SHP77 treated with DMSO at 0.1 percent for 48 hours (cell line): ENCODE measurements around the gene MBOAT2.
"Not testable (repeated sequence)": the region's sequence is repeated elsewhere in the genome, so short reads cannot be mapped to it uniquely, and the experiment has no call there.

Experiments
- DNase-seq: peaks from one replicate; lab custom pipeline; 2025; lab: John Stamatoyannopoulos, UW

MBOAT2 gene

DNA sequence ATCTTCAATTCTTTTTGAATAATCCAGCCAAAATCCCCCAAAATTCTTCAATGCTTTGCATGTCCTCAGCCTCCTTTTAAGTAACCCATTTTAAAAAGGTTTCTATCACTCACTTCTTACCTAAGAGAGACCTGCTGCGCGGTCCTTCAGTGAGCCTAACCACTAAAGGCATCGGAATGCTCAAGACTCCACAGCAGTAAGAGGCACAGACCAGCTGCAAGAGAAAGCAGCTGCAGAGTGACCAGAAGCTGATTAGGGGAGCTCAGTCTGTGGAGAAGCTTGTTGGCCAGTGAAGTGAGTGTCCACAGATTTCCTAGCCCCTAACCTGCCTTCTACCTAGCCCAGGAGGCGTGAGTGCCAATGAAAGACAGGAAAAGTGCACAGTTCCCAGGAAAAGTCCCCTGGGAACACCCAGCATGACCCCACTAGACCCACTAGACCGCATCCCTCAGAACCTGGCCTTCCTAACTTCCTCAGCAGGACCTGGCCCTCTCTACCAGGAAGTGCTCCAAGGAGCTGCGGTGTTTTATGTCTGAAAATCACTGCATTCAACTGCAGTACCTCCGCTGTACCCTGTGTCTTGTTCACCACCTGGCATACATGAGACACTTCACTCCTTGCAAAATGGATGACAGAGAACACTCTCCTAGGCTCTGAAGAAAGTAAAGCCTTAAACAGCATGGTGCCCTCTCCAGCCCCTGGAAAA, 10.1 kb downstream of the MBOAT2 start:
- no peak for DNase-seq

DNA sequence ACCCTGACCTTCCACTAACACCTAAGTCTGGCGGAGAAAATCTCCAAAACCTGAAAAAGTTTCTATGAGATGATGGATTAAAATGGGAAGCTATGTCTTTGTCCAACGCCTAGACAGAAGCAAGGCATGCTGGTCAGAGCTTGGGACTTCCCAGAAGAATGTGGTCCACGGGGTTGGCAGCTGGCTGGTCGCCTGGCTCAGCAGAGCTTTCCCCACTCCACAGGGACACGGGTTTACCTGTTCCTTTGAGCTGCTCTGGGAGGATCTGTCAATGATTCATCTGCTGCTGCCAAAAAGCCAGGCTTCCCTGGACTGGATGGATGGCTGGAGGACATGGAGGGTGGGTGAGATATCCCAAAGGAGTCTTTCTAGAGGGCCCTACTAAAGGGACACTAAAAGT, 10.8 kb downstream of the MBOAT2 start:
- no peak for DNase-seq

DNA sequence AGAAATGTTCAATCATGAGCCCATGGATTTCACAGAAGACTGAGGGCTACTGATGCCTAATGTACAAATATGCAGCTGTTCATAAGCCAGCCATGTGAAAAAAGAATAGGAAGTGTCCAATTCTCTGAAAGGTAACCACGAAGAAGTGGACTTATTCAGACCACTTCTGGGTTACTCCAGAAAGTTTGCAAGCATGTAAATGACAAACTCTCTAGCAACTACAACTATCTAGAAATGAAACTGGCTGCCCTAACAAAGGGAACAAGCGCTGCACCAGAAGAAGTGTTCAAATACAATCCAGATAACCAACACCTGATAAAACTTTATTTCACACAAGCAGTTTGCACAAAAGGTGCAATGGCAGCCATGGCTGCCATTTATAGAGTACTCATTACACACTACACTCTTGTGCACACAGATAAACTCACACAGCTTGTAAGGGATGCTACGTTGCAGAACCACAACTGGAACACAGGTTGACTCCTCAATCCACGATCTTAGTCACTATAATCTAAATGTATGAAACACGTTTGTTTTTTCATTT, 13.9 kb downstream of the MBOAT2 start:
- no peak for DNase-seq

DNA sequence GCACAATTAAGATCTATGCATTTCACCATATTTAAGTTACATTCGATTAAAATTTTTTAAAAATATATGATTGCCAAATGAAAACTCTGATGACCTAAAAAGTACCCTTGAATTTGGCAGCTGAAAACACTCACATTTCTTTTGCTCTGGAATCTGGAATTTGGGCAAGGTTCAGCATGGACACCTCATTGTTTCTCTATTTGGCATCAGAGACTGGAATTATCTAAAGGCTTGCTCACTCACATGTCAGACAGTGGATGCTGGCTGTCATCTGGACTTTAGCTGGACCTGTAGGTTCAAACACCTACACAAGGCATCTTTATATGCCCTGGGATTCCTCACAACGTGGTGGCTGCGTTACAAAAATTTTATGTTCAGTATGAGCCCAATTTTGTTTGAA, 16.1 kb downstream of the MBOAT2 start:
- DNase-seq = no peak

DNA sequence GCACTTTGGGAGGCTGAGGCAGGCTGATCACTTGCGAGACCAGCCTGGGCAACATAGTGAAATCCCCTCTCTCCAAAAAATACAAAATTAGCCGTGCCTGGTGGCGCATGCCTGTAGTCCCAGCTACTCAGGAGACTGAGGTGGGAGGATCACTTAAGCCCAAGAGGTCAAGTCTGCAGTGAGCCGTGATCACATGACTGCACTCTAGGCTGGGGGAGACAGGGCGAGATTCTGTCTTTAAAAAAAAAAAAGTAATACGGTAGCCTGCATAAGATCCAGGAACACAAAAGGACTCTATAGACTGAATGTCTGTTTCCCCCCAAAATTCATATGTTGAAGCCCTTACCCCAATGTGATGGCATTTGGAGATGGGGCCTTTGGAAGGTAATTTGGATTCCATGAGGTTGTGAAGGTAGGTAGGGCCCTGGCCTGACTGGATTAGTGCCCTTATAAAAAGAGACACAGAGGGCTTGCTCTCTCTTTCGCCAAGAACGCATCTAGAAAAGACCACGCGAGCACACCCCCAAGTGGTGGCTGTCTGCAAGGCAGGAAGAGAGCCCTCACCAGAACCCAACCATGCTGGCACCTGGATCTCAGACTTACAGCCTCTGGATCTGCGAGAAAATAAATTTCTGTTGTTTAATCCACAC, 17.0 kb downstream of the MBOAT2 start:
- no peak for DNase-seq

DNA sequence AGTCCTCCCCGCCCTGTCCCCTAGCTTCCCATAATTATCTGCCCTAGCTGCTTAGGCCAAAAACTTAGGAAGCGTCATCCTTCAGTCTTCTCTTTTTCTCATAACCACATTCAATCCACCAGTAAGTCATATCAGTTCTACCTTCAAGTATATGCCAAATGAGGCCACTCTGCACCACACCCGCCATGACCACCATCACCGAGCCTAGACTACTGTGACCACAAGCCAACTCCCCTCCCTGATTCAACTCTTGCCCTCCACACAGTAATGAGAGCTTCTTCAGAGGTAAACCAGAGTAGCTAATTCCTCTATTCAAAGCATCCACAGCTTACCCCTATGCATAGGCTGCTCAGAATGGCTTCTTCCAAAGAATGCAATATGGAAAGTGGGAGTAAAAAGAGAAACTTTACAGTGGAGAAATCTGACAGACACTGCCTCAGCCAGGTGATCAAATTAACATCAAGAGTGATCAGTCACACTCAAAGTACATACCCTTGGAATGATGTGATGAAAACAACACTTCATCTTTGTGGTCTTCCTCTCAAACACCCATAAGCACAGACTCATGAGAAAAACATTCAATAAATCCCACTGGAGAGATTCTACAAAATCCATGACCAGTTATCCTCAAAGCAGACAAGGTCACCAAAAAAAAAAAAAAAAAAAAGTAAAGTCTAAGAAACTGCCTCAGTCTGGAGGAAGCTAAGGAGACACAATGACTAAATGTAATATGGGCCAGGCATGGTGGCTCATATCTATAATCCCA, 17.7 kb downstream of the MBOAT2 start:
- DNase-seq = no peak

DNA sequence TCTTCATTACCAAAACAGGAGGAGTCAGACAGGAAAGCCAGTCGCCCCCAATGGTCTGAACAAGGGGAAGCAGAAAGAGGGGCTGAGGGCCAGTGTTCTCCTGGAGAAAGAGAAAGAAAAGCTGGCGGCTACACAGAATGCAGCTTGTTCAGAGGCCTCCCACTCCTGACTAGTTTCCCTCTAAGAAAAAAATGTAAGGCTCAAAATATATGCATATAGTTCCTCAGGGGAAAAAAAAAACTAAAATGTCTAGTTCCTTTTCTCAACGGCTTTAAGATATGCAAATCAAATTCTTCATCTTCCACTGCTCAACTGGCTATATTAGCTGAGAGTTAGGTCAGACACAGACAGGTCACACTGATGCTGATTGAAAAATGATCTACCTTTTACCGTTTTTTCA, 18.6 kb downstream of the MBOAT2 start:
- DNase-seq = no peak

DNA sequence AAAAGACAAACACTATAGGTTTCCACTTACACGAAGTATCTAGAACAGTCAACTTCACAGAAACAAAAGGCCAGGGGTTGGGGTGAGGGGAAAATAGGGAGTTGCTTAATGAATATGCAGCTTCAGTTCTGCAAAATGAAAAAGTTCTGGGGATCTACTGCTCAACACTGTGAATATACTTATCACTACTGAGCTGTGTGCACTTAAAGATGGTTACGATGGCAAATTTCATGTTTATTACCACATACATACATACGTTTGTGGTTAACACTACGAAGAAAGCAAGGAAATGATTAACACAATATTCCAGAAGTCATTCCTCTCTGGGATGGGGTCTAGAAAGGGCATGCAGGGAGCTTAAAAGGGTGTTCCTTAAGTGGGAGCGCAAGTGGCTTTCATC, 19.3 kb downstream of the MBOAT2 start:
- no peak for DNase-seq

DNA sequence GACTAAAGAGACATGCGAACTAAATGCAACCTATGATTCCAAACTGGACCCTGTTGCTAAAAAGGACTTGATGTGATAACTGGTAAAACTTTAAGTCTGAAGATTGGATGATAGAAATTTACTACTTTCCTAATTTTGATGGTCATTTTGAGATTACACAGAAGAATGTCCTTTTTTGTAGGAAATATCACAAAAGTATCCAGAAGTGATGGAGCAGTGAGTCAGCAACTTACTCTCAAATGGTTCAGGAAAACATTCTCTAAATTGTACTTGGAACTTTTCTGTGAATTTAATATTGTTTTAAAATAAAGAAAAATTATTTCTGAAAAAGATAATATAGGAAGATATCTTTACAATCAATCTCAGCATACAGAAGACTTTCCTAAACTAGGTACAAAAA, 19.9 kb downstream of the MBOAT2 start:
- DNase-seq = no peak

DNA sequence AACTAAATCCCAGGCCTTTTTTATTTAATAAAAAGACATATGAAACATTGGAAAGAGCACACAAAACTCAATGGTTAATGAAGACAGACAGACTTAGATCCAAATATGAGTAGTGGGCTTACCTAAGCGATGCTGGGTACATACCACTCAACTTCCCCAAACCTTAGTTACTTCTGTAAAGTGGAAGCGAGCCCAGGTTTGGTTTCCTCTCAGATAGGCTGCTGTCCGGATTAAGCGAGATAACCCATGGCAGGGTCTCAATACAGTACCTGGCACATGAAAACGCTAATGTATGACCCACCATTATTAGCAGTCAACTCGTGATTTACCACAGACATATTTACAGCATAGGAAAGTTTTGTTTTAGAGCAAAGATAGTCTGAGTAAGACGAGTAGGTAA, 21.6 kb downstream of the MBOAT2 start:
- no peak for DNase-seq

DNA sequence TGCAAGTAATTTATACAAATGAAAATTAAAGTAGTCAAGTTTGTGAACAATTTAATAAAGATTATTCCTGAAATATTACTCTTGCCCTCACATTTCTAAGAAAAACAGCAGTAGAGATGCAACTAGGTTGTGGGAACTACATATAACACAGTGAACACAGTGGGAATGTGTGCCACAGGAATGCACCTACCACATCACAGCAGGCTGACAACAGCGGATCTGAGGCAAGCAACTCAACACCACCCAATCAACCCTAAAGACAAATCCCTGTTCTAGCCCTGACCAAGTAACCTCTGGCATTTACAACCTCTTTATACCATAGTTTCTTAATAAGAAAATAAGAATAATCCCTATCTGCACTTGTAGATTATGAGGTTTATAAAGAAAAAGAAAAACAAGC, 23.4 kb downstream of the MBOAT2 start:
- no peak for DNase-seq

DNA sequence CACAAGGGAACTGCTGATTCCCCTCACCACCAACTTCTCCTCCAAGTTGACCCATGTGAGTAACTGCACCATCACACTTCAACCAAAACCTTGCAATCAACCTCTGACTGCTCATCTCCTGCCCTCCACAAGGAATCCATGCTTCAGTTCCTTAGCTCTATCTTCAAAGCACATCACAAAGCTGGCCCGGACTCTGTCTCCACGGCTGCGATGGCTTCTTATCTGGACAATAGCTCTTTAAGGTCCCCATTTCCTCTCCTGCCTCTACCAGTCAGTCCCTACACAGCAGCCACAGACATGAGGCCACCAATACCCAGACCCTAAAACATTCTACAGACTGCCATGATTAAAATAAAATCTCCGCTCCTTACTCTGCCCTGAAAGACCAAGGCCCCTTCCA, 25.7 kb downstream of the MBOAT2 start:
- no peak for DNase-seq

DNA sequence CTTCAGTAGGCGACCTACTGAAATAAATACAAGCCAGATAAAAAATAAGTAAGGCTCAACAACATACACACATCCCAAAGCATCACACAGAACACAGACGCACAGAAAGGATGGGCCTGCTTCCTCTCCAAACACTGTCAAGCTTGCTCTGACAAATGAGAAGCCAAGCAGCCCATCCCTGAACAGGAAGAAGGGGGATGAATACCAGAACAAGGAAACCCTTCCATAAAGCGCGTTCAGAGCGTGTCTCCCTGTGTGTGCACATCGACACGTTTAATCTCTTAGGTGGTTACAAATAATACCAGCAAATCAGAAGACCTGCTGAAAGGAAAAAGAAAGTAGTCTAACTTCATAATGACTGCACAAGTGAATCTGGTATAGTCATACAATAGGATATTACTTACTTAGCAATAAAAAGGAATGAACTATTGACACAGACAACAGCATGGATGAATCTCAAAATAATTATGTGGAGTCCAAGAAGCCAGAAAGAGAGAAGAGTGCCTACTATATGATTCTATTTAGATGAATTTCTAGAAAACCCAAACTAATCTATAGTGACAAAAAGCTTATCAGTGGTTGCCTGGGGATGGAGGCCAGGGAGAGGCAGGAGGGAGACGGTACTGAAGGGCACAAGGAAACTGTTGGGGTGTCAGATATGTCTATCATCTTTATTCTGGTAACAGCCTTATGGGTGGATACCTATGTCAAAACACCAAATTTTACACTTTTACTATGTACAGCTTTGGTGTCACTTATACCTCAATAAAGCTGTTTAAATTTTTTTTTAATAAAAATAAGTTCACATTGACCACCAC, 26.8 kb downstream of the MBOAT2 start:
- no peak for DNase-seq

DNA sequence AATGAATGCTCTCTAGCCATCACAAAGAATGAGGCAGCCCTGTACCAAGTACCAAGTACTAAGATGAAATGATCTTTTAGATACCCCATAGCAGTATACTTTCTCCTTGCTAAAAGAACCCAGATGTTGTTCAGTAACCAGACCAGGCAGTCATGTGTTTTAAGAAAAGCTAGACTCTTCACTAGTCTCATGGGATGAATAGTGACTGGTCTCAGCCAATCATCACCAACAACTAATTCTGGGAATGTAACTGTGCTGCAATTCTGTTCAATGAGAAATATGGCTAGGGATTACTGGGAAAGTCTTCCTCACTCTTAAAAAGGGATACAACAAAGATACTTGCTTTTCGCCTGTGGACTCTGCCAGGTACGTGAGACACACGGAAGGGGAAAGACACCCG, 29.5 kb downstream of the MBOAT2 start:
- DNase-seq = no peak

DNA sequence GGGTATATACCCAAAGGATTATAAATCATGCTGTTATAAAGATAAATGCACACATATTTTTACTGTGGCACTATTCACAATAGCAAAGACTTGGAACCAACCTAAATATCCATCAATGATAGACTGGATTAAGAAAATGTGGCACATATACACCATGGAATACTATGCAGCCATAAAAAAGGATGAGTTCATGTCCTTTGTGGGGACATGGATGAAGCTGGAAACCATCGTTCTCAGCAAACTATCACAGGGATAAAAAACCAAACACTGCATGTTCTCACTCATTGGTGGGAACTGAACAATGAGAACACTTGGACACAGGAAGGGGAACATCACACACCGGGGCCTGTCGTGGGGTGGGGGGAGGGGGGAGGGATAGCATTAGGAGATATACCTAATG, 30.5 kb downstream of the MBOAT2 start:
- not testable (repeated sequence) for DNase-seq

DNA sequence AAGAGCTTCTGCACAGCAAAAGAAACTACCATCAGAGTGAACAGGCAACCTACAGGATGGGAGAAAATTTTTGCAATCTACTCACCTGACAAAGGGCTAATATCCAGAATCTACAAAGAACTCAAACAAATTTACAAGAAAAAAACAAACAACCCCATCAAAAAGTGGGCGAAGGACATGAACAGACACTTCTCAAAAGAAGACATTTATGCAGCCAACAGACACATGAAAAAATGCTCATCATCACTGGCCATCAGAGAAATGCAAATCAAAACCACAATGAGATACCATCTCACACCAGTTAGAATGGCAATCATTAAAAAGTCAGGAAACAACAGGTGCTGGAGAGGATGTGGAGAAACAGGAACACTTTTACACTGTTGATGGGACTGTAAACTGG, 30.9 kb downstream of the MBOAT2 start:
- DNase-seq = not testable (repeated sequence)

DNA sequence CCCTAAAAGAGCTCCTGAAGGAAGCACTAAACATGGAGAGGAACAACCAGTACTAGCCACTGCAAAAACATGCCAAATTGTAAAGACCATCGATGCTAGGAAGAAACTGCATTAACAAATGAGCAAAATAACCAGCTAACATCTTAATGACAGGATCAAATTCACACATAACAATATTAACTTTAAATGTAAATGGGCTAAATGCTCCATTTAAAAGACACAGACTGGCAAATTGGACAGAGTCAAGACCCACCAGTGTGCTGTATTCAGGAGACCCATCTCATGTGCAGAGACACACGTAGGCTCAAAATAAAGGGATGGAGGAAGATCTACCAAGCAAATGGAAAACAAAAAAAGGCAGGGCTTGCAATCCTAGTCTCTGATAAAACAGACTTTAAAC, 34.1 kb downstream of the MBOAT2 start:
- not testable (repeated sequence) for DNase-seq

DNA sequence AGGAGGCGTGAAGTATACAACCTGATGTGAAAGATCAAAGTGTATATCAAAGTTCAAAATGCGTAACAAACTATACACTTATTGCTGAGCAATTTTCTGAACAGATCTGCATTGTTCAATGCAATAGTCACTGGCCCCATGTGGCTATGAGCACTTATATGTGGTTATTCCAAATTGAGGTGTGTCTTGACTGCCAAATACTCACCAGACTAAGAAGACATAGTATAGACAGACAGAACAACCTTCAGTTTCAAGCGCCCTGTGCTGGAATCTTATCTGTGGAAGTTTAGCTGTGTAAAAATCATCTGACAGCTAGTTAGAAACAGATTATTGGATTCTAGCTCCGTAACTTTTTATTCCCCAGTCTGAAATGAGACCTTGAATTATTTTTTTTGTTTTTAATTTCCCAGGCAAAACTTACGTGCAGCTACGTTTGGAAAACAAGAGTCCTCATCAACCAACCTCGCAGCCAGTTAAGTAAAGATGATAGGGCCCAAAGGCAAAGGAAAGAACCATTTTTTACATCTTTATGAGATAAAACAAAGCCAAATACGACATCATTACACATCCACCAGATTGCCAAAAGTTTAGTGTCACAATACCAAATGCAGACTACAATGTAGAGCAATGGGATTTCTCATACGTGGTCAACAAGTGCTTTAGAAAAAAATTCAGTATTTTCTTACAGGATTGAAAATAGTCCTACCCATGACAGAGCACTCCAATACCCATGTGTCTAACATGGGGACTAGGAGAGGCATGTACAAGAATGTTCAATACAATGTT, 37.2 kb downstream of the MBOAT2 start:
- no peak for DNase-seq

DNA sequence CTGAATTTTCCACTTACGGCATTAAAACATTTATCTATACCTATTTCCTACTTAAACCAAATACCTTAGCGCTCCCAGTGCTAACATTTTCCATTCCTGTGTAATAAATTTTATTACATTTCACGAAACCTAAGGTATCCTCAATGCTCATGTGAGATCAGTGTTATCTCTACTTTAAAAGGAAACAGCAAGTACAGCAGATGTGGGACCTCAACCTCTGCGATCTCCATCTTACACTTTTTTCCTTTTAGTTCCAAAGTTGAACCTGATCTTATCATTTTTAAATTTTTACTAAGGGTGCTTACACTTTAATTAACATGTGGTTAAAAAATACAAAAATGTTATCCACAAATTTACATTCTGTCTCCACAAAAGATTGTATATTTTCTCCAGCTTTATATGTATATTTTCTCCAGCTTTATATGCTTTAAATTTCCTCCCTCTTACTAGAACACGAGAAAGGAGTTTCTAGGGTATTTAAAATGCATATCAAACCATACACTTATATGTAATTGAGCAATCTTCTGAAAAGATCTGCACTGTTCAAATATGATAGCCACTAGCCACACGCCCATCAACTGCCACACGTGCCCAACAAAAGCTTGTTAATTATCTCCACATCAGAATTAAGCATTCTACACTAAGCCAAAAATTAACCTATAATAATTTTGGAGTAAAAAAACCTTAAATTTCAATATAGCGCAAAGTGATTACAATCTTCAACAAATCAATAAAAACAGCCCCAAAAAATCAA, 38.1 kb downstream of the MBOAT2 start:
- no peak for DNase-seq

DNA sequence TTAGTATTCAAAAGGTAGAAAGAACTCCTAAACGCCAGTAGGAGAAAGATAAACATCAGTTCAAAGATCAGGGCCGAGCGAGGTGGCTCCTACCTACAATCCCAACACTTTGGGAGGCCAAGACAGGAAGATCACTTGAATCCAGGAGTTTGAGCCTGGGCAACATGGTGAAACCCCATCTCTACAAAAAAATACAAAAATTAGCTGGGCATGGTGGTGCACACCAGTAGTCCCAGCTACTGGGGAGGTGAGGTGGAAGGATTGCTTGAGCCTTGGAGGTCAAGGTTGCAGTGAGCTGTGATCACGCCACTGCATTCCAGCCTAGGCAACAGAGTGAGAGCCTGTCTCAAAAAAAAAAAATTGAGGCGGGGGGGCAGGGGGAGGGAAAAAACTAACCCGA, 40.6 kb downstream of the MBOAT2 start:
- no peak for DNase-seq

DNA sequence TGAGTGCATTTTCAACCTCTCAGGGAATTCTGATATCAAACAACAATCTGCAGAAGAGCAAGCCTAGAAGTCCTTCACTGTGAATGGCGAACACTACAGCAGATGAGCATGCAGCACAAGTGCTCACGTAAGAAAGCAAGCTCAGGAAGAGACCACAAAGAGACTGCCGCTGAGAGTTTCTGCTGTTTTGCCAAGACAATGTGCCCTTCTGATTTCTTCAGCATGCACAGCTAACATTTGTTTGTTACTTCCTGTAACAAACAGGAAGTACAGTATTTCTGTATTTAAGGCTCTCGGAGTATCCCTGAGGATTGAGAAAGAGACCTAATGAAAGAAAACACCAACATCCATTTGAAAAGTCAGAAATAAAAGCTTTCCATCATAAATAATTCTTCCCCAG, 45.9 kb downstream of the MBOAT2 start:
- DNase-seq = no peak
